PC-9 (cell line): ENCODE measurements around the gene UBXN2A. TPM values are rescaled to one million over a fixed set of nuclear protein-coding genes. Genes with fewer than 3 reads are reported as not detected.
A peak's percentile ranks its signal among the peaks of the same experiment; 100 is the strongest.

Source experiments
- BruUV-seq: library from RNA; stranded (reverse); fragments of 400-500 nt; replicated peaks from 2 replicates; lab custom pipeline; 2021; lab: Mats Ljungman, UMichigan
- CTCF ChIA-PET: fragments of 300-600 bp; sonication (Branson Sonifier 250); formaldehyde crosslinking; loops from one replicate; lab custom pipeline; 2022; ENCODE audit warnings: antibody characterized with exemption; lab: Charles Lee
- POLR2A ChIA-PET: fragments of 300-600 bp; sonication (Branson Sonifier 250); formaldehyde crosslinking; loops from one replicate; lab custom pipeline; 2022; ENCODE audit warnings: antibody characterized with exemption; ENCODE audit not compliant: unreplicated experiment; lab: Charles Lee
- DNase-seq, 2 experiments: peaks; one replicate each; pipeline versions ENCODE4 v3.0.0 to v3.0.0-alpha.2; 2015 to 2022; ENCODE audit warnings: mixed read lengths in 1 of 2
- H2AFZ ChIP-seq: fragments of 200-600 bp; sonication (generic); 2 replicates; pipeline ENCODE4 v1.8.1; 2017; ENCODE audit warnings: antibody characterized with exemption
- H3F3A ChIP-seq: fragments of 200-600 bp; sonication (generic); 2 replicates; pipeline ENCODE4 v1.8.1; 2017; ENCODE audit warnings: antibody characterized with exemption, mild to moderate bottlenecking, low read depth; ENCODE audit not compliant: insufficient read depth
- H3K27ac ChIP-seq: fragments of 200-600 bp; sonication (generic); 2 replicates; pipeline ENCODE4 v1.6.1; 2016; ENCODE audit warnings: mixed run types
- H3K27me3 ChIP-seq: fragments of 200-600 bp; sonication (generic); 2 replicates; pipeline ENCODE4 v1.6.1; 2016; ENCODE audit warnings: low read depth, mixed run types; ENCODE audit not compliant: insufficient read depth
- H3K36me3 ChIP-seq: fragments of 200-600 bp; sonication (generic); 2 replicates; pipeline ENCODE4 v1.6.1; 2016; ENCODE audit warnings: low read depth, mixed run types
- H3K4me1 ChIP-seq: fragments of 200-600 bp; sonication (generic); replicated peaks from 2 replicates; pipeline ENCODE4 v1.6.1; 2016; ENCODE audit warnings: mixed run types; ENCODE audit not compliant: insufficient read depth
- H3K4me2 ChIP-seq: fragments of 200-600 bp; sonication (generic); 2 replicates; pipeline ENCODE4 v1.6.1; 2017; ENCODE audit warnings: mixed run types
- H3K4me3 ChIP-seq: fragments of 200-600 bp; sonication (generic); 2 replicates; pipeline ENCODE4 v1.6.1; 2016; ENCODE audit warnings: mixed run types
- H3K79me2 ChIP-seq: fragments of 200-600 bp; sonication (generic); 2 replicates; pipeline ENCODE4 v1.6.1; 2017; ENCODE audit warnings: low read depth, mixed run types
- H3K9me2 ChIP-seq: fragments of 200-600 bp; sonication (generic); 2 replicates; pipeline ENCODE4 v1.8.1; 2017; ENCODE audit warnings: mild to moderate bottlenecking; ENCODE audit not compliant: insufficient read depth
- H3K9me3 ChIP-seq: fragments of 200-600 bp; sonication (generic); 2 replicates; pipeline ENCODE4 v1.8.1; 2016; ENCODE audit warnings: low read depth; ENCODE audit not compliant: insufficient read depth
- H4K20me1 ChIP-seq: fragments of 200-600 bp; sonication (generic); 2 replicates; pipeline ENCODE4 v1.8.1; 2017; ENCODE audit not compliant: insufficient read depth
- CTCF ChIP-seq: fragments of 200-600 bp; sonication (generic); conservative IDR thresholded peaks from 2 replicates; pipeline ENCODE4 v1.6.1; 2017; ENCODE audit warnings: mixed run types, antibody characterized with exemption, mild to moderate bottlenecking, moderate library complexity
- EZH2 ChIP-seq: fragments of 200-600 bp; sonication (generic); IDR thresholded peaks from 2 replicates; pipeline ENCODE4 v1.8.0; 2017; ENCODE audit warnings: antibody characterized with exemption, low read depth
- intact Hi-C: fragments of 100-400 bp; cut with micrococcal nuclease; formaldehyde crosslinking; loops from one replicate; pipeline ENCODE4 v1.10.0; 2022; ENCODE audit not compliant: unreplicated experiment
- total RNA-seq: library from RNA; stranded (reverse); gene quantifications from 2 replicates; pipeline ENCODE4 v1.2.3, GENCODE V29; 2021

Gene UBXN2A
- total RNA-seq, 1 experiment from 2014 or later, result 16.9 TPM

- H3K4me3 ChIP-seq, result no peak overlapping the region
- CTCF ChIA-PET, result no interaction called here
- peaks cover 57% of the 10 kb centered on the region for H3K79me2 ChIP-seq
- peaks cover 14% of the 10 kb centered on the region for H3K4me1 ChIP-seq
- no peaks in the 10 kb centered on the region for H3K9me3 ChIP-seq
- no peaks in the 10 kb centered on the region for H3F3A ChIP-seq
- DNase-seq, result no peak
- POLR2A ChIA-PET, result no interaction called here
- intact Hi-C loops, result no loop called here
- H3K27ac ChIP-seq, result no peak overlapping the region
- no TSS peak for BruUV-seq
- H3K27me3 ChIP-seq, result no peaks in the 10 kb centered on the region
- no peaks in the 10 kb centered on the region for H3K36me3 ChIP-seq
- H4K20me1 ChIP-seq, result no peaks in the 10 kb centered on the region
- H2AFZ ChIP-seq, result no peak overlapping the region
- TF ChIP-seq CTCF, result no peak
- no peak for TF ChIP-seq EZH2
- no peaks in the 10 kb centered on the region for H3K9me2 ChIP-seq
- H3K4me2 ChIP-seq, result no peak overlapping the region
Observed at GRCh38 chr2:23912054-23912453, 28.2 kb upstream of the UBXN2A start.

- Histone ChIP-seq H3K27ac (no peak overlapping the region), H3K36me3 (no peaks in the 10 kb centered on the region), H3K4me2 (no peak overlapping the region), H3K79me2 (peaks cover 88% of the 10 kb centered on the region), H3K27me3 (no peaks in the 10 kb centered on the region), H4K20me1 (no peaks in the 10 kb centered on the region), H3K9me2 (no peaks in the 10 kb centered on the region), H3K9me3 (no peaks in the 10 kb centered on the region), H2AFZ (no peak overlapping the region), H3K4me1 (peaks cover 18% of the 10 kb centered on the region), H3F3A (no peaks in the 10 kb centered on the region), H3K4me3 (no peak overlapping the region)
- intact Hi-C loops, result no loop called here
- TF ChIP-seq CTCF (no peak), EZH2 (no peak)
- BruUV-seq, result no TSS peak
- CTCF ChIA-PET, result no interaction called here
- no peak for DNase-seq
- POLR2A ChIA-PET, result no interaction called here
Observed at GRCh38 chr2:23915327-23915726, 24.9 kb upstream of the UBXN2A start.

- peak overlapping the region; percentile 59 for H3K4me2 ChIP-seq
- TF ChIP-seq CTCF (no peak), EZH2 (no peak)
- no TSS peak for BruUV-seq
- peak in 1 of 2 experiments; percentile 46 for DNase-seq
- peaks cover 26% of the 10 kb centered on the region for H3K4me1 ChIP-seq
- no peaks in the 10 kb centered on the region for H4K20me1 ChIP-seq
- no peaks in the 10 kb centered on the region for H3K36me3 ChIP-seq
- no peaks in the 10 kb centered on the region for H3K9me2 ChIP-seq
- CTCF ChIA-PET, result no interaction called here
- POLR2A ChIA-PET, result interaction anchor here (0.7 kb wide), 1 partner anchor 100 kb away, joined by 4 read pairs; no protein-coding TSS in a partner anchor
- intact Hi-C loops, result no loop called here
- peak overlapping the region; percentile 36; the same call in 1 of the 2 replicates for H2AFZ ChIP-seq
- H3K27me3 ChIP-seq, result no peaks in the 10 kb centered on the region
- peak overlapping the region; percentile 74 for H3K27ac ChIP-seq
- H3K9me3 ChIP-seq, result no peaks in the 10 kb centered on the region
- H3K79me2 ChIP-seq, result peaks cover 94% of the 10 kb centered on the region
- 0 out of 2 replicates have a peak overlapping the region, but pooled peaks have one; percentile 1 for H3K4me3 ChIP-seq
- no peaks in the 10 kb centered on the region for H3F3A ChIP-seq
Observed at GRCh38 chr2:23916727-23917405, 23.4 kb upstream of the UBXN2A start.
